Lower lobe of right lung (tissue), 2 donors: Measurements from ENCODE around the gene ACSL3. TPM values are rescaled to one million over a fixed set of nuclear protein-coding genes. Genes with fewer than 3 reads are reported as not detected.

Source experiments
- ATAC-seq, 2 donors: fragments of 200-7000 bp; cut with Tn5 transposase; one replicate each; pipeline ENCODE4 v1.9.1; 2020 to 2022; ENCODE audit warnings: mild to moderate bottlenecking in 2 of 2, moderate library complexity in 2 of 2
- DNase-seq: peaks from one replicate; pipeline ENCODE4 v3.0.0-alpha.2; 2020
- H3K27ac ChIP-seq: fragments of 200-600 bp; one replicate; pipeline ENCODE4 v1.8.0; 2022
- H3K27me3 ChIP-seq: fragments of 200-600 bp; one replicate; pipeline ENCODE4 v1.8.0; 2022; ENCODE audit warnings: low read depth
- H3K36me3 ChIP-seq: fragments of 200-600 bp; one replicate; pipeline ENCODE4 v1.8.0; 2022; ENCODE audit warnings: mild to moderate bottlenecking
- H3K4me1 ChIP-seq: fragments of 200-600 bp; one replicate; pipeline ENCODE4 v1.8.0; 2022
- H3K4me3 ChIP-seq: fragments of 200-600 bp; one replicate; pipeline ENCODE4 v1.8.0; 2022; ENCODE audit warnings: mild to moderate bottlenecking
- H3K9me3 ChIP-seq: fragments of 200-600 bp; one replicate; pipeline ENCODE4 v1.8.0; 2022
- intact Hi-C: fragments of 100-400 bp; cut with DNase I; formaldehyde crosslinking; loops from one replicate; pipeline ENCODE4 v1.11.0; 2022
- total RNA-seq: library from RNA; stranded (reverse); fragmentation: NEBNext Ultra II Directional; extraction: Animal tissue kit (Norgen Biotek cat#: 25700); gene quantifications from one replicate; pipeline ENCODE4 v1.2.1, GENCODE V29; 2021
- TF ChIP-seq, protein P1 (sequence below): fragments of 200-600 bp; IDR thresholded peaks from one replicate; pipeline ENCODE4 v1.8.0; 2022; ENCODE audit warnings: antibody characterized with exemption, mild to moderate bottlenecking
- donor health status: DM: no; HTN: yes; CAD: no; lungs with severe emphysema.

Gene ACSL3
- total RNA-seq, 1 donor from 2014 or later = 74.2 TPM

DNA sequence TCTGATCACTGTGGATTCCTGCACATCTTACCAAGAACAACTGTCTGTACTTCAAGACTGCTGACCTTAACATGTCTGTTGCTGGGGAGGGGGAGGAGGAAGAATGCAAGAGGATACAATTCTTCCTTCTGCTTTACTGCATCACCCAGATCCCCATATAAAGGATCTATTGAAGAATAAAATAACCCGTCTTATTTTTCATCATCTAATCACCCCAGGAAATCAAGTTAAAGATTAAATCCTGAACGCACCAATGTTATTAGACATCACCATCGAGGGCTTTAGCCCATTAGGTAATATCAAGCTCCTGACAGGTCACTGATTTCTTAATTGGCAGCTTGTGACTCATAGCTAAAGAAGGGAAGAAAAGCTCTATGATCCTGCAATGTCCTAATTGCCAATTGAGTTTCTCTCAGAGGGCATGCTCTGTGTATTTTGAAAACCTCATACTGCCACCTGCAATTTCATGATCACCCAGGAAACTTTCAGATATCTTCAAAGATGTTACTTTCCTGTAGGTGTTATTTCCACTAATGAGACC, 115.8 kb downstream of the ACSL3 start:
- Histone ChIP-seq H3K4me3 (no peak overlapping the region), H3K27me3 (no peaks in the 10 kb centered on the region), H3K9me3 (no peaks in the 10 kb centered on the region), H3K4me1 (no peaks in the 10 kb centered on the region), H3K36me3 (no peaks in the 10 kb centered on the region), H3K27ac (no peak overlapping the region)
- ATAC-seq = no peak
- intact Hi-C loops = no loop called here
- TF ChIP-seq, protein P1, sequence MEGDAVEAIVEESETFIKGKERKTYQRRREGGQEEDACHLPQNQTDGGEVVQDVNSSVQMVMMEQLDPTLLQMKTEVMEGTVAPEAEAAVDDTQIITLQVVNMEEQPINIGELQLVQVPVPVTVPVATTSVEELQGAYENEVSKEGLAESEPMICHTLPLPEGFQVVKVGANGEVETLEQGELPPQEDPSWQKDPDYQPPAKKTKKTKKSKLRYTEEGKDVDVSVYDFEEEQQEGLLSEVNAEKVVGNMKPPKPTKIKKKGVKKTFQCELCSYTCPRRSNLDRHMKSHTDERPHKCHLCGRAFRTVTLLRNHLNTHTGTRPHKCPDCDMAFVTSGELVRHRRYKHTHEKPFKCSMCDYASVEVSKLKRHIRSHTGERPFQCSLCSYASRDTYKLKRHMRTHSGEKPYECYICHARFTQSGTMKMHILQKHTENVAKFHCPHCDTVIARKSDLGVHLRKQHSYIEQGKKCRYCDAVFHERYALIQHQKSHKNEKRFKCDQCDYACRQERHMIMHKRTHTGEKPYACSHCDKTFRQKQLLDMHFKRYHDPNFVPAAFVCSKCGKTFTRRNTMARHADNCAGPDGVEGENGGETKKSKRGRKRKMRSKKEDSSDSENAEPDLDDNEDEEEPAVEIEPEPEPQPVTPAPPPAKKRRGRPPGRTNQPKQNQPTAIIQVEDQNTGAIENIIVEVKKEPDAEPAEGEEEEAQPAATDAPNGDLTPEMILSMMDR = no peak
- no peak for DNase-seq

DNA sequence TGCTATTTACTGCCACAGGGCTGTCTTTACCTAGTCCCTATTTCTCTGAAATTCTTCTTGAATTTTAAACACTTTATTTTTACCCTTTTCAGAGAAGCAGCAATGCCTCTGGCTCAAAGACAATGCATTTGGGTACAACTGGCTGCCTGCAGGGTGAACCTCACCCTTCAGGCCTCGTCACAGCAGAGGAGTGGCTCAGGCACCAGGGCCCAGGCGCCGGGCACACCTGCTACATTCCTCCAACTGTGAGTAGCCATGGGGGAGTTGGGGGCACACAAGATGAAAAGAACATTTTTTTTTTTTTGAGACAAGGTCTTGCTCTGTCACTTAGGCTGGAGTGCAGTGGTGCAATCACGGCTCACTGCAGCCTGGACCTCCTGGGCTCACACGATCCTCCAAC, 116.3 kb downstream of the ACSL3 start:
- Histone ChIP-seq H3K36me3 (no peaks in the 10 kb centered on the region), H3K27ac (no peak overlapping the region), H3K9me3 (no peaks in the 10 kb centered on the region), H3K4me1 (no peaks in the 10 kb centered on the region), H3K27me3 (no peaks in the 10 kb centered on the region), H3K4me3 (no peak overlapping the region)
- intact Hi-C loops = no loop called here
- ATAC-seq (no peak), DNase-seq (no peak)
- TF ChIP-seq, protein P1 = no peak

DNA sequence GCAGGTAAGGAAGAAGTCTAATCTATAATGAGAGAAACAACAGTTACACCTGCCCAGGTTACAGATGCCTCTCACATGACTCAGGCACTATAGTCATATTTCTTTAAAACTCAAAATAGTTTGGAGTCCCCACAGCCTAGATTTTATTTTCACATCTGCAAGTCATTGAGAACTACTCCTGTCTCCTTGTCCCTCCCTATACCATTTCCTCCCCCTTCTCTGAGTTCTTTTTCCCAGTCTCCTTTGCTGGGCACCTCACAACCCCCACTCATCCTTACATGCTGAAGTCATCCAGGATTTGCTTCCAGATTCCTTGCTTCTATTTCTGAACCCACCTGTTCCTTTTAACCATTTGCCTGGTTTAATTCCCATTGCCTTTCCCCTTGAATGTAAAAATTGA, 118.0 kb downstream of the ACSL3 start:
- intact Hi-C loops = no loop called here
- no peaks in the 10 kb centered on the region for H3K4me1 ChIP-seq
- no peak overlapping the region for H3K27ac ChIP-seq
- DNase-seq (no peak), ATAC-seq (no peak)
- TF ChIP-seq, protein P1 = no peak
- no peaks in the 10 kb centered on the region for H3K27me3 ChIP-seq
- no peak overlapping the region for H3K4me3 ChIP-seq
- no peaks in the 10 kb centered on the region for H3K36me3 ChIP-seq
- H3K9me3 ChIP-seq = no peaks in the 10 kb centered on the region

DNA sequence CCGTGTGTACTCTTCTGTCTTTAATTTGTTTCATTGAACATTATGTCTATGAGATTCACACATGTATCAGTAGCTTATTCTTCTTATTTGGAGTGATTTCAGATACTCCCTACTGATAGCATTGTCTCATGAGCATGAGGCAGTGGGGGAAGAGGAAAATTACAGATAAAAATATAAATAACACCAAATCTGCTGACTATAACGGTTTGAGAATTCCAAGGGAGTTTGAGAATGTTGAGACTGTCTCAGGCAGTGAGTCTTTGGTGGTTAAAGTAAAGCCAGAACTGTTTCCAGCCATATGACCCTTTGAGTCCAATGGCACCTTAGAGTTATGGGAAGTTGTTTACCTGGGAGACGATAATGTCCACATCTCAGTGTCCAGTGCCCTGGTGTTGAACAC, 118.6 kb downstream of the ACSL3 start:
- TF ChIP-seq, protein P1 = no peak
- DNase-seq (no peak), ATAC-seq (no peak)
- no peak overlapping the region for H3K4me3 ChIP-seq
- no peaks in the 10 kb centered on the region for H3K27me3 ChIP-seq
- intact Hi-C loops = no loop called here
- H3K9me3 ChIP-seq = no peaks in the 10 kb centered on the region
- H3K27ac ChIP-seq = no peak overlapping the region
- no peaks in the 10 kb centered on the region for H3K4me1 ChIP-seq
- H3K36me3 ChIP-seq = no peaks in the 10 kb centered on the region

DNA sequence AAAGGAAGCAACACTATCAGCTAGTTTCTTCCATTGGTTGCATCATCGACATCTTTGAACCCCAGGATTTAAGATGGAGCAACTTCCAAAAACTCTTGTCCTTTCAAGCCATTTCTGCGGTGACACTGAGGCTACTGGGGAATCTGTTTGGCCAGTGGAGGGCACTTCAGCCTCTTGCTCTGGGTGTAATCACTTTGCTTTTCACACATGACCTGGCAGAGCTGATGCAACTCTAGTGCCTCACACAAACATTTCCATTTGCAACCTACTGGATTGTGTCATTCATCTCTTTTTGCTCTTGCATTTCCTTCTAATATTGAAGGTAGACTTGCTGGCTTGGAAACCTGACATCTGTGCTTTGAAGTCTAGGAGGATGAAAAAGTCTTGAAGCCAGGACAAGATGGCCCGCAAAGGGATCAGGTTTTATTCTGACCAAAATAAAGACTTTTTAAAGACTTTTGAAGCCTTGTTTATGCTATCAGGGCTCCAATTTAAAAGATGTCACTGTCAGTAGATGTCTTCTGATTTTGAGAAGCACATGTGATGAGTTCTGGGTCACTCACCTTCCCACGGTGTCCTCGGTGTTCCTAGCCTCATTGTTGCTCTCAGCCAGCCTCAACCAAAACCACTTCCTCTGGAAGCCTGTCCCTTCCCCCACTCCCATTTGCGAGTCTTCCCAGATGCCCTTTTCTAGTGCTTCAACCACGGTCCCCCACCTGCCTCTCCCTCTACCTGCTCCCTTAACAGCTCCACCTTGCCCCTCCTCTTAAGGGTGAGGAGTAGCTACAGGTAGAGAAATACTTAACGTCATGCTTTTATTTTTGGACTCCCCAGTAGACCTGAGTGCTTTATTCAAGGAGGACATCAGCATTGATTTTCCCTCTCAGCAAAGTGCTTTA, 121.4 kb downstream of the ACSL3 start:
- peak; percentile 65 to 75 for ATAC-seq
- Histone ChIP-seq H3K4me3 (no peak overlapping the region), H3K27me3 (no peaks in the 10 kb centered on the region), H3K36me3 (no peaks in the 10 kb centered on the region), H3K27ac (no peak overlapping the region), H3K9me3 (no peaks in the 10 kb centered on the region), H3K4me1 (no peaks in the 10 kb centered on the region)
- intact Hi-C loops = no loop called here
- no peak for DNase-seq
- TF ChIP-seq, protein P1 = peak; percentile 20
